Transverse colon (tissue), 4 donors: ENCODE data around the gene CCT2.

Experiments
- CTCF ChIP-seq, 5 experiments: fragments of 200-600 bp in 3 of 5; fragments of 450-650 bp in 2 of 5; sonication (generic) in 3 of 5; IDR thresholded peaks; 1 replicate in 2 of 5; 2 replicates in 3 of 5; pipeline ENCODE4 v1.5.1; 2016 to 2017; ENCODE audit warnings: antibody characterized with exemption in 5 of 5, inconsistent platforms in 3 of 5, mild to moderate bottlenecking in 2 of 5, moderate library complexity in 1 of 5
- EP300 ChIP-seq: sonication (generic); formaldehyde crosslinking; IDR thresholded peaks from one replicate; pipeline ENCODE4 v1.6.1; 2017; ENCODE audit warnings: antibody characterized with exemption, low read depth
- POLR2A ChIP-seq: fragments of 450-650 bp; IDR thresholded peaks from one replicate; pipeline ENCODE4 v1.6.1; 2016; ENCODE audit warnings: antibody characterized with exemption, mild to moderate bottlenecking, moderate library complexity
- POLR2AphosphoS5 ChIP-seq, 3 donors: sonication (generic); formaldehyde crosslinking; IDR thresholded peaks; one replicate each; pipeline ENCODE4 v1.6.1; 2016; ENCODE audit warnings: antibody characterized with exemption in 3 of 3

GRCh38 chr12:69544087-69544486 lies 41.2 kb upstream of the CCT2 start:
- TF ChIP-seq CTCF (IDR thresholded peaks at IDR 0.05) (no peak), EP300 (no peak), POLR2A (no peak), POLR2AphosphoS5 (IDR thresholded peaks at IDR 0.05) (no peak)
